Keratinocyte (primary cell): Measurements from ENCODE around the gene PCSK6.

Experiments
- CTCF ChIP-seq, 3 experiments: IDR thresholded peaks in 1 of 3; conservative IDR thresholded peaks in 1 of 3; optimal IDR thresholded peaks in 1 of 3; 2 replicates in 2 of 3; 3 replicates in 1 of 3; pipeline versions ENCODE3 to v1.5.1; 2011; ENCODE audit warnings: low read length in 3 of 3, mild to moderate bottlenecking in 3 of 3, moderate library complexity in 2 of 3, control low read depth in 1 of 3, inconsistent platforms in 1 of 3; ENCODE audit not compliant: insufficient read depth in 2 of 3; ENCODE audit errors: extremely low read depth in 1 of 3
- EZH2 ChIP-seq: IDR thresholded peaks from one replicate; pipeline ENCODE4 v1.6.1; 2012; ENCODE audit warnings: inconsistent platforms, mild to moderate bottlenecking, low read length, moderate library complexity

- TF ChIP-seq EZH2 (no peak), CTCF (optimal IDR thresholded peaks at IDR 0.05 in 1 of 3, IDR thresholded peaks at IDR 0.05 in 1 of 3, conservative IDR thresholded peaks at IDR 0.05 in 1 of 3; ENCODE audit: extremely low read depth in 1 of 3, insufficient read depth in 2 of 3, low read length in 3 of 3) (no peak)
Observed at GRCh38 chr15:101318147-101318819, 171.2 kb downstream of the PCSK6 start.
